HG03520 (cell line): ENCODE data around the gene NYNRIN.

Experiments
- ATAC-seq: cut with Tn5 transposase; IDR thresholded peaks from one replicate; pipeline ENCODE4 v1.9.1; 2021; ENCODE audit warnings: mild to moderate bottlenecking, moderate library complexity; ENCODE audit not compliant: unreplicated experiment

NYNRIN gene

GRCh38 chr14:24414077-24414476 lies 15.3 kb downstream of the NYNRIN start:
- no peak for ATAC-seq

GRCh38 chr14:24414732-24415420 lies 16.1 kb downstream of the NYNRIN start:
- no peak for ATAC-seq

GRCh38 chr14:24415421-24416253 lies 16.8 kb downstream of the NYNRIN start:
- ATAC-seq, result no peak

DNA sequence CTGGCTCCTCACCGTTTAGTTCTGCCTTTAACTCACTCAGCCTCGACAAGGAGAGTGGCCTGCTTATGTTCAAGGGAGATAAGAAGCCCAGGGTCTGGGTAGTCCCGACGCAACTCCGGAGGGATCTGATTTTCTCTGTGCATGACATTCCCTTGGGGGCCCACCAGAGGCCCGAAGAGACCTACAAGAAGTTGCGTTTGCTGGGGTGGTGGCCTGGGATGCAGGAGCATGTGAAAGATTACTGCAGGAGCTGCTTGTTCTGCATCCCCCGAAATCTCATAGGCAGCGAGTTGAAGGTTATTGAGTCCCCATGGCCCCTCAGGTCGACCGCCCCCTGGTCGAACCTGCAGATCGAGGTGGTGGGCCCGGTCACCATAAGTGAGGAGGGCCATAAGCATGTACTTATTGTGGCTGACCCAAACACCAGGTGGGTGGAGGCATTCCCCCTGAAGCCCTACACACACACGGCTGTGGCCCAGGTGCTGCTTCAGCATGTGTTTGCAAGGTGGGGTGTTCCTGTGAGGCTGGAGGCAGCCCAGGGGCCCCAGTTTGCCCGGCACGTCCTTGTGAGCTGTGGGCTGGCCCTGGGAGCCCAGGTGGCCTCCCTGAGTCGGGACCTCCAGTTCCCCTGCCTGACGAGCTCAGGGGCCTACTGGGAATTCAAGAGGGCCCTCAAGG lies 17.6 kb downstream of the NYNRIN start:
- no peak for ATAC-seq

DNA sequence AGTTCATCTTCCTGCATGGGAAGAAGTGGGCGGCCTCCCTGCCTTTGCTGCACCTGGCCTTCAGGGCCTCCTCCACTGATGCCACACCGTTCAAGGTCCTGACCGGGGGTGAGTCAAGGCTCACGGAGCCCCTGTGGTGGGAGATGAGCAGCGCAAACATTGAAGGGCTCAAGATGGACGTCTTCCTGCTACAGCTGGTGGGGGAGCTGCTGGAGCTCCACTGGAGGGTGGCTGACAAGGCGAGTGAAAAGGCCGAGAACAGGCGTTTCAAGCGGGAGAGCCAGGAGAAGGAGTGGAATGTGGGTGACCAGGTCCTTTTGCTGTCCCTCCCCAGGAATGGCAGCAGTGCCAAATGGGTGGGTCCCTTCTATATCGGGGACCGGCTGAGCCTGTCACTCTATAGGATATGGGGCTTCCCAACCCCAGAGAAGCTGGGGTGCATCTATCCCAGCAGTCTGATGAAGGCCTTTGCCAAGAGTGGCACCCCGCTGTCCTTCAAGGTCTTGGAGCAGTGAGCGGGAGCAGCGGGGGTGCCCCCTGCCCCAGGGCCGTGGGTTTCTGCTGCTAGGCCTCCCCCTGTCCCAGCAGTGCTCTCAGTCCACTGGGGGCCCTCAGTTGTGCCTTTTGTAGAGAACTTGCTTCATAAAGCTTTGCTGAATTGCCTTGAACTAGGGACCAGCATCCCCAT lies 18.3 kb downstream of the NYNRIN start:
- ATAC-seq, result no peak

- ATAC-seq, result no peak
Observed at GRCh38 chr14:24417832-24418491, 19.2 kb downstream of the NYNRIN start.

DNA sequence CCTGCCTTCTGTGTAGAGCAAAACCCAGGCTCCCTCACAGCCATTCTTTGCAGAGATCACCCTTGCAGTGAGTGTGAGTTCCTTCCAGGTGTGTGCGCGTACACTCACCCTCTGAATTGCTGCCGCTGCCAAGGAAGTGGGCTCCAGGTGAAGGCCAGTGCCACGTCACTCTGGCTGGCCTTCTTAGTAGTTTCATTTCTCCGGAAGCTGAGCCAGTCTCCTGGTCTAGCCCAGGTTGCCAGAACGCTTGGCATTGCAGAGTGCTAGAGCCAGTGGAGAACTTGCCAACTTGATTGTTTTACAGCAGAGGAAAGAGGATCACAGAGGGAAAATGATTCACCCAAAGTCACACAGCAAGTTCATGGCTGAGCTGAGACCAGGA lies 19.7 kb downstream of the NYNRIN start:
- ATAC-seq, result no peak

GRCh38 chr14:24422261-24422660 lies 23.5 kb downstream of the NYNRIN start:
- ATAC-seq, result no peak

GRCh38 chr14:24422694-24423601 lies 24.1 kb downstream of the NYNRIN start:
- ATAC-seq, result no peak

DNA sequence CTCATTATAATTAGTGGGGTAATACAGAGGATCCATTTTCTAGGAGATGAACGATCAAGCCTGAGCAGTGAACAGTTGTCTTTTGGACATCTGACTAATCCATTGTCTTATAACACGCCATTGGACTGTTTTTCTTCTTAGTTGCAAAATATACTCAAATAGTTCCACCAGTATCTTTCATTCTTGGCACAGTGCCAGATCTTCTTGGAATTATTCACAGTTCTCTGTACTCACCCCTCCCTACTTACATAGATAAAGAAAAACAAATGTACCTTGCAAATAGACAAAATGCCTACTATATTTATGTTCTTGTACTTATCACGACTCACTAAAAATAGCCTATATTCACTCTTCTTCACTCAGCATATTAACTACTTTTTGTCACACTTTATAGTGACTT lies 26.9 kb downstream of the NYNRIN start:
- no peak for ATAC-seq

DNA sequence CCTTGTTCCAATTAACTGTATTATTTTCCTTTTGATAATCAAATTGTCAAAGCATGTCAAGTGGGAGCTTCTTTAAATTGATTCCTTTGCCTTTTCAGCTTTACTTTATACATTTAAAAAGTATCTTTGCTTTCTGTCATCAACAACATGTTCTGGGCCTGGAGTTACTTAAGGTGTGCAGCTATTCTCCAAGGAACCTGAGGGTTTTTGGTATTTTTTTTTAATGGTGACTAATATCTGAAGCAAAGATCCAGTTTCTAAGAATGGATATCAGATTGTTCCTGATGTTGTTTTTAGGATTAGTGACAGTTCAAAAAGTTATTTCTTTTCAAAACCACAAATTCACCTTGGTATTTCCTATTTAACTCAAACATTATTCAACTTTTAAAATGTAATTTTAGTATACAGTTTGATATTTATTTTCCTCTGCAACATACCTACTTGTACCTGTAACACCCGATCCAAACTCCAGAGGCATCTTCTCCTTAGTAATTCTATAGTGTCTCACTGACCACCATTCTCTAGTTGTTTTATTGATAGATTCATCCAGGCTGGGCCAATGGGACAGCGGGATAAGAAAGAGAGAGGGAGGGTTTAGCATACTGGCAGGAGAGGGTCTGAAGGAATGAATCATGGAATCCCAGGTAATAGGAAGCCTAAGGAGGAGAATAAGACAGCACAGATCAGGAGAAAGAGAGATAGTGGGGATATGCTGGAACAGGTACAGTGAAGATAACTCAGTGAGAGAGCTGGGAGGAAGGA lies 27.5 kb downstream of the NYNRIN start:
- ATAC-seq, result no peak

DNA sequence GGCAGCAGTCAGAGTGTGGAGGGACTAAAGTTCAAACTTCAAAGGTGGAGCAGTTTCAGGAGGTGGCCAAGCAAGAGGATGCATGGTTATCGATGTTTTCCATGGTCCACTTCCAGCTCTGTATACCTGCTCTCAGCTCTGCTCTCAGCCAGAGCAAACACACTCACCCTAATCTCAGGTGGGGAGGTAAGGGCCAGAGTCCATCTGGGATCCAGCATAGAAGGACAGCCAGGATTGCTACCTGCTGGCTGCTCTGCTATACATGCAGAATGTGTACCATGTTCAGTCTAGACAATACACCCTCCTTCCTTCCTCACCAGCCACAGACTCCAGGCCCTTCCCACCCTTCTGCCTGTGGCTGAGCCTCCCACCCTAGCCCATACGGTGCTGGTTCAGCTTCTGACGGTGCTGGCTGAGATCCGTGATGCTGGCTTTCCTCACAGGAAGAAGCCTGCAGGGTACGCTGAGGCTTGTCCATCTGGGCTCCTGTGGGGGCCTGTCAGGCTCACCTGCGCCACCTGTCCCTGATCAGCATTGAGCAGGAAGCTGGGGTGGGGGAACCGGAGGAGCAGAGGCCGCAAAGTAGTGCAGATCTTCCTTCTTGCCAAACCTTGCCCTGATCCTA lies 28.2 kb downstream of the NYNRIN start:
- no peak for ATAC-seq

GRCh38 chr14:24427537-24428508 lies 29.0 kb downstream of the NYNRIN start:
- ATAC-seq, result no peak

- no peak for ATAC-seq
Observed at GRCh38 chr14:24428628-24429394, 30.0 kb downstream of the NYNRIN start.

DNA sequence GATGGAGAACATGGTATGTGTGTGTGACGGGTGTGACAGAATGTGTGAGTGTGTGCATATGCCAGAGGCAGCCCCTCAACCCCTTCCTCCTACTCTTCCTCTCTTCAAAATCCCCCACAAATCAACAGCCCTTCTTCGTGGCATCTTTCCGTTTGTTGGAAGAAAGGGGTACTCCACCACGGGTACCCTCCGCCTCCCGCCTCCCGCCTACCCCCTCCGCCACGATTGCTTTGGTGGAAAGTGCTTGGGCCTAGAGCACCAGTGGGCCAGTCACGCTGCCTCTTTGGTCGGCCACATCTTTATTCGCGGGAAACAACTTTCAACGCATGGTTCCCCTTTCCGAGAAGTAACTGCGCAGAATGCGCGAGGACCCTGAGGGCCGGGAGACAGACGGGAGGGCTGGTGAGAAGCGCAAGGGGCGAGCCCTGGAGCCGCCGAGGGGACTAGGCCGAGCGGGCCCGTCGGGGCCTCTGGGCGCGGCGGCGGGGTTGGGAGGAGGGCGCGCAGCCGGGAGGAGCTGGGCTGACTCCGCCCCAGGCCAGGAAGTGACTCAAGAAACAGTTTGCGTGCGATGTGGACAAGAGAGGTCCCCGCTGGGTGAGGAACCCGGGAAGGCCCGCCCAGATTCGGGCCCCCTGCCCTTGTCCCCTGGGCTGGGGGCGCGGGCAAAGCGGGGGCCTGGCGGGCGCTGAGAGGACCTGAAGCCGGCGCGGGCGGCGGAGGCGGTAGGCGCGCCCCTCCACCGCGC lies 30.8 kb downstream of the NYNRIN start, which contains the start of the genes CBLN3 and KHNYN:
Gene CBLN3, minus strand, starts transcription at position 274 of the 748 bp plus-strand sequence. CDS start 614 bp downstream, outside the sequence.
Gene KHNYN, plus strand, starts transcription at position 560 of the 748 bp plus-strand sequence. CDS start 777 bp downstream, outside the sequence.
- peak; percentile 83 for ATAC-seq
